Activated CD8-positive, alpha-beta memory T cell treated with anti-CD3 and anti-CD28 coated beads, Interleukin-2, amount 50 U/mL, for 1 hour (primary cell): ENCODE measurements around the gene ASB4.
"Not testable (repeated sequence)": the region's sequence is repeated elsewhere in the genome, so short reads cannot be mapped to it uniquely, and the experiment has no call there.

Source experiments
- DNase-seq: peaks from one replicate; pipeline ENCODE4 v3.0.0-alpha.2; 2020; ENCODE audit errors: extremely low read depth

The ASB4 gene, protein sequence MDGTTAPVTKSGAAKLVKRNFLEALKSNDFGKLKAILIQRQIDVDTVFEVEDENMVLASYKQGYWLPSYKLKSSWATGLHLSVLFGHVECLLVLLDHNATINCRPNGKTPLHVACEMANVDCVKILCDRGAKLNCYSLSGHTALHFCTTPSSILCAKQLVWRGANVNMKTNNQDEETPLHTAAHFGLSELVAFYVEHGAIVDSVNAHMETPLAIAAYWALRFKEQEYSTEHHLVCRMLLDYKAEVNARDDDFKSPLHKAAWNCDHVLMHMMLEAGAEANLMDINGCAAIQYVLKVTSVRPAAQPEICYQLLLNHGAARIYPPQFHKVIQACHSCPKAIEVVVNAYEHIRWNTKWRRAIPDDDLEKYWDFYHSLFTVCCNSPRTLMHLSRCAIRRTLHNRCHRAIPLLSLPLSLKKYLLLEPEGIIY

DNA sequence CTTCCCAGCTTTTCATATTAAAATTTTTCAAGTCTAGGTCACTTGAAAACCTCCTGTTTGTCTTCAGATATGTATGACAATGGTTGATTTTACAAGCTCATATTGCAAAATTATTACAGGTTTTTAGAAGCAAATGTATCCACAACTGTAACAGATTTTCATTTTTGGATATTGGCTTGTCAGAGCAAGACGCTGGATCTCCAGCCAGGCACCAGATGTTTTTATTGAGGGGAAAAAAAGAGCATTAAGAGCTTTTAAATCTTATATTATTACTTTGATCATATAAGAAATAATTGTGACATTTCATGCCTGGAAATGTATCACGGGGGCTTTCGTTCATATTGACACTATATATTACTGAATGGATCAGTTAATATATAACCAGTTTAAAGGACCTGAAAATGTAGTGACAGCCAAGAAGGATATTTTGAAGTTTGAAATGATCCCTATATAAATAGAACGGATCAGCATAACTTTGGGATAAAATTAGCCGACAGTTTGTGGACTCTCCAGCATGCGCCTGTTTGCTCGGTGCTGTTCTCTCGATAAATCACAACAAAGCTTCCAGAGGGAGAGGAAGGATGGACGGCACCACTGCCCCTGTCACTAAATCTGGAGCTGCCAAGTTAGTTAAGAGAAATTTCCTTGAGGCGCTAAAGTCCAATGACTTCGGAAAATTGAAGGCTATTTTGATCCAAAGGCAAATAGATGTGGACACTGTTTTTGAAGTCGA is at the start of gene ASB4:
Gene ASB4, plus strand, starts transcription at position 553 of the 733 bp plus-strand sequence. Its CDS starts 29 bp downstream, at position 582.
- DNase-seq = no peak

DNA sequence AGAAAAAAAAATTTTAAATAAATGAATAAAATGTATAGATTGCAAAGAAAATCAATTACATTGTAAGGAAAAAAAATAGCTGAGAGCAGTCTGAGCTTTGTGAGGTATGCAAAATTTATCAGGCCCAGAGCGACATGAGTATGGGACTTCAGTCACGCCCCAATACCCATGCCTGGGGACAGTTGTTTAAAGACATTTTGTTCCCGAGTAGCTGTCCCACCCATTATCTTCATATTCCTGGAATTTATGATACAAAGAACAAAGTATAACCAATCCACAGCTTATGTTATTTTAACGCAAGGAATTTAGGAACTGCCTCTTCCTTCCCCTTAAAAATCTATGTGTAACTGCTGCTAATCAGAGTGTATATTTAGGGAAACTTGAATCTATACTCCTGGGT is 49.3 kb upstream of the ASB4 start:
- no peak for DNase-seq

DNA sequence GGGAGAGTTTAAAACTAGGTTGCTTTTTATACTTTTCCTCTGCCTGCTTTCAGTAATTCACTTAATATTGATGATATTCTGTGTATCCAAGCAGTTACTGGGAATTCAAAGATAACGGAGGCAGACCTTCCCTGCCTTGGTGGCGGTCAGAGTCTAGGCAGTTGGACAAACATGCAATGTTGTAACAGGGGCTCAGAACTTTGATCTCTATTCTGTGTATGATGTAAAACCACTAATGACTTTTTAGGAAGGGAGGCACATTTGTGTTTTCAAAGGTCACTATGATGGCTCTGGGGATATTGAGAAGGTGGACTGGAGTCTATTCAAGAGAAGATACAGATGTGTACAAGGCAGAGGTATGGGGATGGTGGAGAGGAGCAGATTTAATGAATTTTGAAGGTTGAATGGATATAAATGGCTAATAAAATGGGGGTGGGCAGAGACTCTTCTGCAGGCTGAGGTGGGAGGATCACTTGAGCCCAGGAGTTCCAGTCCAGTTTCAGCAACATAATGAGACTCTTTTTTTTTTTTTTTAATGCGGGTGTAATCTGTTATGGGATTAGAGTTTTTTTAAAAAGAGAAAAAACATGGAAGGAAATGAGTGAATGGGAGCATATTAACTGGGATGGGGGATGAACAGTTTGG is 45.2 kb upstream of the ASB4 start:
- DNase-seq = no peak

DNA sequence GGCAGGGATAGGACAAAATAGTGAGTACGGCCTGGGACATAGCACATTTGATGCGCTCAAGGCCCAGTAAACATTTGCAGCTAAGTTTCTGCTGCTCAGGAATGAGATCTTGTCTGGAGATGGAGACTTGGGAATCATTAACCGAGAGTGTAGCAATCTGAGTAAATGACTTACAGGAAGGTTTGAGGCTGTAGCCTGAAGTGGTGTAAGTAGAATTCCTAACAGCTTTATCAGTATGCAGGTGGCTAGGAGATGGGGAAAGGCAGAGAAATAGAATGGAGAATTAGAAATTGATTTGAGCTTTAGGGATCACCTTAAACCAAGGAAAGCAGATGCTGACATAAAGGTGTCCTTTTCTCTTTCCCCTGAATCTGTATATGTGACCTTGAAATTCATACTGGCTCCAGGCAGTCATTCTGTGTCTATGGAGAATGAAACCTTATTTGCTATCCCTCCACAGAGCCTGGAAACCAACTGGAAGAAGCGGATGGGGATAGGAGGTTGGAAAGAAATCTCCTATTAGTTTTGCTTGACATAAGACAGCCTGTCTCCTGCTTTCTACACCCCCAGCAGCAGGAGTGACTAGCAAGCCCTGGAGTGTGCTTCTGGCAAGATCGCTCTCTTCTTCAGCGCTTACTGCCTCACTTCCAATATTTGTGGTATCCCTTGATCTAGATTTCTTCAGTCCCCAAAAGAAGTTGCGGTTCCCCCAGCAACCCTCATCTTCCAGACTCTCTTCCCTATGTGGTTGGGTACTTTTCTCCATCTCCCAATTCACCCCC is 44.5 kb upstream of the ASB4 start:
- DNase-seq = no peak

DNA sequence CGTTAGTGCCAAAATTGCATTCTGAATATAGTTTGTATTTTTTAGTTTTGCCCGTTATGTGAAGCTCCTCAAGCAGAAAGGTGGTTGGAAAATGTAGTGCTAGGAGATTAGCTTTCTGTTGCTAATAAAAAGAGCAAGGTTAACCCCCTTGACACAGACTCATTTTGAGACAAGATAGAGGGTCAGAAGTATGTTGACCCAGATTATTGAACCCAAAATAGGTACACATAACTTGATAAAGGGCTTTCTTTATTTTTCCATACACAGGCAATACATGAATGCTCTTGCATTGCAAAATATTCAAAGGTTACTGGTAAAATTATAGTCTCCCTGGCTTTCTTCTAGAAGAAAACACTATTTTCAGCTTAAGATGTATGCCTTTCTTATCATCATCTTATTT is 40.9 kb upstream of the ASB4 start:
- no peak for DNase-seq

DNA sequence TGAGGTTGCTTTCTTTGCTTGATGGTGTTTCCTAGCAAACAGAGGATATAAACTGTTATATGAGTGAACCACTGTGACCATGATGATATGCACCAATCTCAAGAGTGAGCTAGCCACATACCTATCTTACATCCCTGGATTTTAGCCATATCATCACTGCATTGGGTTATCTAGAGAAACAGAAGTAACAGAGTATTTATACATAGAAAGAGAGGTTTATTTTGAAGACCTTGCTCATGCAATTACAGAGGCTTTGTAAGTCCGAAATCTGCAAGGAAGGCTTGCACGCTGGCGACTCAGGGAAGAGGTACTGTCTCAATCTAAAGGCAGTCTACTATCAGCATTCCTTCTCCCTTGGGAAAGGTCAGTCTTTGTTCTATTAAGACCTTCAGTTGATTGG is 39.1 kb upstream of the ASB4 start:
- DNase-seq = no peak

DNA sequence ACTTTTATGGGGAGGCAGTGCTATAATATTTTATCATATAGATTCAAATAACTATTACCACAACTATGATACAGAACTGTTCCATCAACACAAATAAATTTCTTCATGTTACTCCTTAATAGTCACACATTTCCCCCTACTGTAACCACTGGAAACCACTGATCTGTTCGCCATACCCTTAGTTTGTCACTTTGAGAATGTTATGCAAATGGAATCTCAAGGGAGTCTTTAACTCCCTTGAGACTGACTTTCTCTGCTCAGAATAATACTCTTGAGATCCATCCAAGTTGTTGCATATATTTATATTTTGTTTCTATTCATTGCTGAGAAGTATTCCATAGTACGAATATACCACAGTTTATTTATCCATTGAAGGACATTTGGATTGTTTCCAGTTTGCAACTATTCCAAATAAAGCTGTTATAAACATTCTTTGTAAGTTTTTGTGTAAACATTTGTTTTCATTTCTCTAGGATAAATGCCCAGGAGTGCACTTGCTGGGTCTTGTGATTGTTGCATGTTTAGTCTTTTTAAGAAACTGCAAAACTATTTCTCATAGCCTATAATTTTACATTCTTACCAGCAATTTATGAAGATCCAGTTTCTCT is 31.2 kb upstream of the ASB4 start:
- DNase-seq = no peak

DNA sequence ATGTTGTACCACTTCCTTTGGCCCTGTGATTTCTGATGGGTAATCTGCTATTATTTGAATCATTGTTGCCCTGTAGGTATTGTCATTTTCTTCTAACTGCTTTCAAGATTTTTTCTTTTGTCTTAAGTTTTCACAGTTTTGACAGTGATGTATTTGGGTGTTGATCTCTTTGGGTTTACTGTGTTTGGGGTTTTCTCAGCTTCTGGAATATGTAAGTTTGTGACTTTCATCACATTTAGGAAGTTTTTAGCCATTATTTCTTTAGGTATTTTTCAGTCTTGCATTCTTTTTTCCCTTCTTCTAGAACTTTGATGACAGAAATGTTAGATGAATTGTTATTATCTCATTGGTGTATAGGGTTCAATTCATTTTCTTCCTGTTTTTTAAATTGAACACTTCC is 27.8 kb upstream of the ASB4 start:
- DNase-seq = no peak

DNA sequence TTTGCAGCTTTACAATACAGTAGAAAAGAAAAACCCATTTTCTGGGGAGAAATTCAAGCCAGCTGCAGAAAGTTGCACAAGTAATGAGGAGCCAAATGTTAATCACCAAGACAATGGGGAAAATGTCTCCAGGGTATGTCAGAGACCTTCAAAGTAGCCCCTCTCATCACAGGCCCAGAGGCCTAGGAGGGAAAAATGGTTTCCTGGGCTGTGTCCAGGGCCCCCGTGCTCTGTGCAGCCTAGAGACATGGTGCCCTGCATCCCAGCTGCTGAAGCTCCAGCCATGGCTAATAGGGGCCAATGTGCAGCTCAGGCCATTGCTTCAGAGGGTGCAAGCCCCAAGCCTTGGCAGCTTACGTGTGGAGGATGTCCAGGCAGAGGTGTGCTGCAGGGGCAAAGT is 25.1 kb upstream of the ASB4 start:
- DNase-seq = not testable (repeated sequence)

DNA sequence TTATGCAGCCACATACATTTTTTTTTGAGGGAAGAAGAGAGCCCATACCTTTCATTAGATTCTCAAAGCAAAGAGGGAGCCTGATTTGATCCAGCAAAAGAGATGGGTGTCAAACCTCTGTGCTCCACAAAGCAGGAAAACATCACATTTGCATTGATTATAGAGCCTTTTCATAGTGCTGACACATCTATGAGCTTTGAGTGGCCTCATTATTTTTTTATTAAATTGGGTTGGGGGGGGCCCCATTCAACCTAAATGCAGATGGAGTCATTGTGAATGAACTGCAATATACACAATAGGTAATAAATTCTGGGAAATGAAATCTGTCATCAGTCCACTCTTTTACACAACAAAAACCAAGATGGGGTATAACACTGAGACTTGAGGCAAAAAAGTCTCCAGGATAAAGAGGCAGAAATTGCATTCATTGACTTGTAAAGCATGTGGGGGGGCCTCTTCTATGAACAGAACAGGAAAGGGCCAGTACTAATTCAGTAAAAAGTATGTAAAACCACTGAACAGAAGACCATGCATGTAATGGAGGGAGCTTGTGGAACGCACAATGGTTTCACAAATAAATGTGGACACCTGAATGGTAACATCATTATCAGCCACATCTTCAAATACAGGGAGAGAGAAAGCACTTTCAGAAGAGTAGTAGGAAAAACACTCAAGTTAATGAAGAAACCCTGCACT is 17.7 kb upstream of the ASB4 start:
- DNase-seq = no peak

DNA sequence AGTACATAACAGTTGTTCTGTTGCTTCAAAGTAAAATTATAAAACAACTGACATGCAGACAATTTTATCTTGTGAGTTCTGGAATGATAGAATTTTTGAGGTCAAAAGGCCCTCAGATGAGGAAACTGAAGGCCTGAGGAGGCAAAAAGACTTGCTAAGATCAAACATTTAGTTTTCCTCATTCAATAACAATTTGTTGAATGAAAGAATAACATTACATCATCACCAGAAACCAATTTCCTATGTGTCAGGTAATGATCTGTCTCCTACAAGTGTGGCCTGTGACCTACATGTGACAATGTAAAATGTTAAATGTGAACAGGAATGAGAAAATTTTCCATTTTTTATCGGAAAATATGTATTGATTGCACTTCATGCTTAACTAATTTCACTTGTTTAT is 16.6 kb upstream of the ASB4 start:
- DNase-seq = no peak

DNA sequence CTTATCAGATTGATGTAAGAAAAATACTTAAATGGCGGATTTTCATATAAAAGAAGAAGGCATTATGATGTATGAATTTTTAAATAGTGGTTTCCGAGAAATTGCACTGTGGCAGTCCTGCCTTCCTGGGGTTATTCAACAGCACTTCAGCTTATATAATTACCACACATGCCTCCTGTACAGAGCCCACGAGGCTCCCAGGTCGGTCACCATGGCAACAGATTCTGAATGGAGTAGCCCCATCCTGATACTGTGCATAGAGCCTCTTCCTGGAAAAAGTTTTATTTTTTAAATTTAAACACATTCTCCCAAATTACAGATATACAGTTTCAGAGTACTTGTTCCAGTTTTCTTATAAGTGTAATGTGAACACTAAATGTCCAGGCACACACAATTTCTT is 15.9 kb upstream of the ASB4 start:
- DNase-seq = no peak

DNA sequence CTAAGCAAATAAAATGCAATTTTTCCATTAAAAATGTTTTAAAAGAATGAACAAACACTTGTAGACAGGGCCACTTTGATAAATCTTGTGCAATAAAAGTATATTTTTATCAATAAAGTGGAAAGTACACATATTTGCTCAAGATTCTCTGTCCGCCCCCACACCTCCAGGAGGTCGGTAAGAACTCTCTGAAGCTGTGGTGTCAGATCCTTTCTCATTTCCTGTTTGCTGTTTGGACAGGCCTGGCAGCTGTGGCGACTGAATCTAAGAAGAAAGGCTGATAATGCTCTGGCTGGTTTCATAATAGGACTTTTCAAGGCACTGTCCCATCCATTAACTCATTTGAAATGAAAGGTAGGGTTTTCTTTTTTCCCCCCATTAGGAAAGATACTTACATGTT is 15.3 kb upstream of the ASB4 start:
- no peak for DNase-seq

DNA sequence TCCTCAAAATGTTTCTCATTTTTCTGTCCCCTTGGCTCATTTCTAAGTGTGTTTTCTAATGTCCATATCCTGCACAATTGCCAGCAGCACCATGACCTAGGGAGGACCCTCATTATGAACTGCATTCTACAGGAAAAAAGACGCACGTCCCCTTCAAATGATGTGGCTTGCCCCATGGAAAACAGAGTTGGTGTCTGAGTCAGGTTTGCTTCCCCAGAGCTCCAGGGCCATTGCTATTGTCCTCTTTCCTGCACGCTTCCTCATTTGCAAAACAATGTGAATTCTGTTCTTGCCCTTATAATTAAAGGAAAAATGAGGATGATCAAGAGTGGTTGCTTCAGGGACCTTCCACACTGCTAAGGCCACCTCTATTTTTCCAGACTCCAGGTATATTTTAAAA is 14.7 kb upstream of the ASB4 start:
- DNase-seq = no peak

DNA sequence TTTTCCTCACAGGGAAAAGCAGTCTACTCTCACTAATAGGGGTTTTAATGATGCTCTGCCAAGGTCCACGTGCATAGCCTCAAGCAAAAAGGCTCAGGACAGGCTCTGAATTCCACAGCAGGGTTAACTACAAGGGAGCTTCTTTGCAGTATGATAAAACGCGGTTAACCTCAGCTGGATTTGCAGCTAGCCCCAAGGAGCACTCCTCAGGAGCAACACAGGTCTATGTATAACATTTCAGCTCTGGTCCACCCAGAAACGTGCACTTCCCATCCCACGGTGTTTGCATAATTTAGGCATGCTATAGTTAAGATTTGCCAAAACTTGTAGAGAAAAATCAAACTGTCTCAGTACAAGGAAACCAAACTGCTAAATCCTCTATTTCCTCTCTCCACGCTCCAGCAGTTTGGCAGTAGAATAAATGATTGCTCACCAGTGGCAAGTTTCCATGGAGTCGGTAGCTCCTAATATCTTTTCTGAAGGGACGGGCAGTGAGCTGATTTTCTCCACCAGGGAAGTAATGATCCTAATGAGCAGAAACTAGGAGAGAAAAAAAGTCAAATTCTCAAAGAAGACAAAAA is 13.1 kb upstream of the ASB4 start:
- no peak for DNase-seq

DNA sequence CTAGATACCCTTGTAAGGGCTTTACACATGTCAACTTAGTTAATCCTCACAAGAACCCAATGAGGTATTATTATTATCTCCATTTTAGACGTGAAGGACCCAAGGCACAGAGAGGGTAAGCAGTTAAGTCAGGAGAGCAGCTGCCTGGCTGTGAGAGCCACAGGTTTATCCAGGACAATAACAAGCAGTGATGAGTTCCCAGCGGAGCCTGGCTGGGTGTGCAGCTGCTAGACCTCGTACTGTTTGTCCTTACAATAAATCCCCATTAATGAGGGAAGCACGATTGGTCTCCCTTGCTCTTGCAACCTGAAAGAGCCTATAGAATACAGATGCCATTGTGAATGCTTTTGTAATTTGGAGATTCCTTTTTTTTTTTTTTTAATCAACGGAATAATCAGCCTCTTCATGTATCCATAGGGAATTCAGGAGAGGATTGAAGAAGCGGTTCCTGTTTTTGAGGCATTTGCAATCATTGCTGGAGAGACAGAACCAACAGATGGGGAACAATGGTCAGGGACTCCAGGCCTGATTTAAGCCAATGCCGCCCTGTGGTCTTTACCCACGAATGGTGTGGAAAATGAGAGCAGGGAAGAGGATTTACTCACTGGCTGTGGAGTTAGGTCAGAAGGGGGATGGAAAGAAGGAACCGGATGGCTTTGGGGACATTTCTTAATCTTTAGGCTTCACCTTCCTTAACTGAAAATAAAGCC is 12.3 kb upstream of the ASB4 start:
- no peak for DNase-seq

DNA sequence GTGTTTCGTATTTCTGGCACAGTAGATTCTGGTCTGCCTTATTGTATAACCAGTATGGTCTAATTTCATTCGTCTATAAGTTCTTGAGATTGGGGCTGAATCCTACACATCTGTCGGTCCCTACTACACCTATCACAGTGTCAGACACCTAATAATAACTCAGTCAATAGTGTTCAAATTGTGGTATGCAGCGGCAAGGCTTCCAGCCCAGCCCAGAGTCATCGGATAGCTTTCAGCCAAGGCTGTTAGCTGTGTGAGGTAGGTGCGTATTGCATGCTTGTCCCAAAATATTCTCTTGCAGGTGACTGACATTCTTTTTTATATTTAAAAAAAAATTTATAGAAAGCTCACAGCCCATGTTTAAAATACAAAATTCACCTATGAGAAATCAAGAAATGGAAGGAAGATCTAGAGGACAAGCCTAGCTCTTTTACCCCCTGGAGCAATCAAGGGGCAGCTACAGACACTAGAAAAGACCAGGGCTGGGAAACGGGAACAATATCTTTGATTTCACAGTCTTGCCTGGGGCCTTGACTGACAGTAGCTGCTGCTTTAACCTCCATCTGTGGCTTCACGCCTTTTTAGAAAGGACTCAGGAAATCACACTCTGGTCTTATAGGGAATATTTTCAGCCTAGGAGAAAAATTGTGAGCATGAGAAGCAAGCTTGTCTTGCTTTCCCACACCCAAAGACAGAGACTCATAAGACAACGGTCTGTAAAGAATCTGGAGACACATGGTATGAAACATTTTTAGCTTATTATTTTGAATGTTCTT is 9.5 kb upstream of the ASB4 start:
- no peak for DNase-seq

DNA sequence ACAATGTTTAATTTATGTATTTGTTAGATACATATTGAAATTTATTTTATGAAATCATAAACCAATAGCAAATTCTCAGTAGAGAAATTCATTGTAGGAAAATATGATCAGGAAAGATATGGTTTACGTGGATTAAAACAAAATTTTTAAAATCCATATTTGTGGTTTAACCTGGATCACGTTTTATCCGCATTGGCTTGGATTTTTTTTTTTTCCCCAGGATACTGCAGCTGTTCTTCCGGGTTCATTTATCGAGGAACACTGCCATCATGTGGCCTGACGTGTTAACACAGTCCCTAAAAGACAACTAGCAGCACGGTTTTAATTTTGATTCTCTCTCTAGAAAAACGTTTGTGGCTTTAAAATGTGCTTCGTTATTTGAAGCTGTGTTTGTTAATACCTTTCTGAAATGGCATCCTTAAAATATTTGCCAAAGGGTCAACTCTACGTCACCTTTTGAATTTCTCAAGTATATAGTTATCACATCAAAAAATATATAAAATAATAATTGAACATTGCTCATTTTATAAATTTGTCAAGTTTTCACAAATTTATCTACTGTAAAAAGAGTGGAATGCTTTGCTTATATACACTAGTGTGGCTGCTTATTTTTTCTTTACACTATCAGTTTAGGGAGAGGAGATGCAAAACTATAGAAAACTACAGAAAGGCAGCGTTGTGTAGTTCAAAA is 8.7 kb upstream of the ASB4 start:
- DNase-seq = no peak
